T1000 (cell line): ENCODE measurements around the gene ADTRP.
"Not testable (repeated sequence)": the region's sequence is repeated elsewhere in the genome, so short reads cannot be mapped to it uniquely, and the experiment has no call there.

Source experiments
- DNase-seq: peaks from one replicate; lab custom pipeline; 2025; ENCODE audit warnings: mixed read lengths; lab: John Stamatoyannopoulos, UW

The ADTRP gene

DNA sequence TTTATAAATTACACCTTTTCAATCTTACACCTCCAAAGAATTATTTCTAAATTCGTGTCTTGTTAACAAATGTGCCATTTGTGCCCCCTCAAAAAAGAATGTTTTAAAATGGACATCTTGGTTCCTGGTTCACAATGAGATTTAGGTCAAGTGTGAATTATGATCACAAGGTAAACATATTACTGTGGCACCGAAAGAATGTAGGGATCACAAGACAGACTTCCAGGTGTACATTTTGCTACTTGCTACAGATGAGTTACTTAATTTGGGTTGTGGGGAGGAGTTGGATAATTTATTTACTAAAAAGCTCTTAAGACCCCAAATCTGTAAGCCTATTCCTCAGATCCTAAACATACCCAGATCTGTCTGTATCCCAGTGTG is 25.0 kb upstream of the ADTRP start:
- no peak for DNase-seq

DNA sequence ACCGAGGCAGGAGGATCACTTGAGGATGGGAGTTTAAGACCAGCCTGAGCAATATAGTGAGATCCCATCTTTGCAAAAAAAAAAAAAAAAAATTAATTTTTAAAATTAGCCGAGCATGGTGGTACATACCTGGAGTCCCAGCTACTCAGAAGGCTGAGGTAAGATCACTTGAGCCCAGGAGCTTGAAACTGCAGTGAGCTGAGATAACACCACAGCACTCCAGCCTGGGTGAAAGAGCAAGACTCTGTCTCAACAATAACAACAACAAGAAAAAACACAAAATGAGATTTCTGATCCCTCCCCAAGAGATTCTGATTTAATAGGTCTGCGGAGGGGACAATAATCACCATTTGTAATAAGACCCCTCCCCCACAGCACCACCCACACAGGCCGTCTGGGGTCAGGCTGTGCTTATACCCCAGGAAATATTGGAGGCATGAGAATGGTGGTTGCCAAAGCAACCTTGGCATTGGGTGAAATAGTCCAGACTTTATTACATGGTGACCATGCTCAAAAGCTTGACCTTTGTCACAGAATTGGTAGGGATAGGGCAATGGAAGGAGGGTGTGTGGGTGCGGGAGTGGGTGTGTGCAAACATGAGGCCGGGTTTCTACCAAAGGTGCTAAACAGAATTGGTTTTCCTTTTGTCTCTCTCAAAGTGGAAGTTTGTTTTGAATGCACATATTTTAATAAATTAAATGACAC is 24.4 kb upstream of the ADTRP start:
- no peak for DNase-seq

DNA sequence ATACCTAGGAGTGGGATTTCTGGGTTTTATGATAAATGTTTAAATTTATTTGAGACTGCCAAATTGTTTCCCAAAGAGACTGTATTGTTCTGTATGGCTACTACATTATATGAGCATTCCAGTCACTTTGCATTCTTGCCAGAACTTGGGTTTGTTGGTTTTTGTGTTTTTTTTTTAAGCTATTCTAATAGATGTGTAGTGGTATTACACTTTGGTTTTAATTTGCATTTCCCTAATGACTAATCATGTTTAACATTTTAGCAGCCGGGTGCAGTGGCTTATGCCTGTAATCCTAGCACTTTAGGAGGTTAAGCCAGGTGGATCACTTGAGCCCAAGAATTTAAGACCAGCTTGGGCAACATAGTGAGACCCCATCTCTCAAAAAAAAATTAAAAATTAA is 21.9 kb upstream of the ADTRP start:
- DNase-seq = not testable (repeated sequence)

- DNase-seq = no peak
These were observed 19.9 kb upstream of the ADTRP start for GRCh38 chr6:11798538-11798937.

DNA sequence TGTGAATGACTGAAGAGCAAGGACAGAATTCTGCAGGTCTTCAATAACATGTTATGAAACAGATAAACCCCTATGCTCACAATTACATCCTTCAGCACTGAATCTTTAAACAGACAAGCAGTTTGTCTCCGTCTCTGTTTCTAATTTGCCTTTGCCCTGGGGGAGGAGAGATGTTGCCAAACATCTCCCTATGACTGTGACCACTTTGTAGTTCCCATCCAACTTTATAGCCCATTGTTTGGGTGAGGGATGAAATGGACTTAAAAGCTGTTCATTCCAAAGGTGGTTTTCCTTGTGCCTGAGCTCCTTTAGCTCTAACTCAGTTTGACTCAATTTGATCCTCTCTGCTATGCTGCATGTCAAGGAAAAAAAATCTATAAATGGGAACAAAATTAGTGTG is 19.5 kb upstream of the ADTRP start:
- no peak for DNase-seq

- no peak for DNase-seq
These were observed 18.2 kb upstream of the ADTRP start for GRCh38 chr6:11796829-11797228.

- no peak for DNase-seq
These were observed 16.8 kb upstream of the ADTRP start for GRCh38 chr6:11795403-11795802.

DNA sequence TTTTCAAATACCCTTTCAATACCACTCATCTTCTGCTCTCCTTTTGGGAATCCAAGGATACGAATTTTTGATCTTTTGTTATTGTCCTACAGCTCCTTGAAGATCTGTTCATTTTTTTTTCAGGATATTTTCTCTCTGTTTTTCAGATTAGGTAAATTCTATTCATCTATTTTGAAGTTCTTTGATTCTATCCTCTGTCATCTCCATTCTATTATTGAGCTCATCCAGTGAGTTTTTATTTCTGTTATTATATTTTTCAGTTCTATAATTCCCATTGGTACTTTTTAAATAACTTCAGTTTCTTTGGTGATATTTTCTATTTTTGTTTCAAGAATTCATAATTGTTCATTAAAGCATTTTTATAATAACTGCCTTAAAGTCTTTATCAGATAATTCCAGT is 14.7 kb upstream of the ADTRP start:
- no peak for DNase-seq

- no peak for DNase-seq
These were observed 12.9 kb upstream of the ADTRP start for GRCh38 chr6:11791354-11792107.

GRCh38 chr6:11789744-11790143 is 11.1 kb upstream of the ADTRP start:
- DNase-seq = no peak

DNA sequence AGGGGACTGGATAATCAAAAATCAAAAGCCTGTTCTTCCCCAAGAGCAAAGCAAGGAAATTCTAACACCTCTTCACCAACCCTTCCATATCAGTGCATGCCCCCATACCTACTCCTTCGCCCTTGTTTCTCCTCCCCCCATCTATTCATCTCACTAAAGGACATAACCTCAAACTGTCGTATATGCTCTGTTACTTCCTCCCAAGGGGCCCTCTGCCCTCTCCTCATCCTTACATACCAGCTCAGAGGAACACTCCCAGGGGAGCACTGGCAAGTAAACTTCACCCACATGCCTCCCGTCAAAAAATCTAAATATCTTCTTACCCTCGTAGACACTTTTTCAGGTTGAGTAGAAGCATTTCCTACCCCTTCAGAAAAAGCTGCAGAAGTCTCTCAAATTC is 9.4 kb upstream of the ADTRP start:
- no peak for DNase-seq

DNA sequence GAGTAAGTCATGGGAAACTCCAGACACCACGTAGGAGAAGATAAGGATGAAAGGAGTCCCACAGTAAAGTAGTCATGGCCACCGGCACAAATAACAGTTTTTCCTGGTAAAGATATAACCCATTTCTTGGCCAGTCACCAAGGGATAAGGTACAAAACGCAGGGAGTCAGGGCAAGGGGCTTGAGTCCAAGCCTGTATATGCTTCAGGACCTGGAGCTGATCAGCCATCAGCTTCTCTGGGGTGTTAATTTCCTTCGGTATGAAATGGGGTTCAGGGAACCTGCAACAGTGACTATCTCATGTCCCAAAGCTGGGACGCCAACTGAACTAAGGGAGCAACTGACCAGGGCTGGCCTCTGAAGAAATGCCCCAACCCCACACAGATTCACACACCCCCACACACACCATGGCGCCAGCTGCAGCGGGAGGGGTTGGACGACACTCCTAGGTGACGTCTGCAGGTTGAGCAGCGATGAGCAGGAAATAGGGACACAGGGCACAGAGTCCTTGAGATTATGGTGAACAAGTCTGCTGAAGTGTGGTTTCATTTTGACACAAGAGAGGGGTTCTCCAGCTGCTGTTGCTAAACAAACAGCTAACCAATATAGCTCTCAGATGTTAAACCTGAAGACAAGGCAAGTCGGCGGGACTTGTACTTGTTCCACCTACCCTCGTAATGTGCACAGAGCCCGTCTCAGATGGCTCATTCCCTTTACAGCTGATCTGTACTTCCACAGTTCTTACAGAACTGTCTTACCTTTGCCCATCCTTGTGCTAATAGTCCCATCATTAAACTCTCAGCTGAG is 7.4 kb upstream of the ADTRP start:
- DNase-seq = no peak

DNA sequence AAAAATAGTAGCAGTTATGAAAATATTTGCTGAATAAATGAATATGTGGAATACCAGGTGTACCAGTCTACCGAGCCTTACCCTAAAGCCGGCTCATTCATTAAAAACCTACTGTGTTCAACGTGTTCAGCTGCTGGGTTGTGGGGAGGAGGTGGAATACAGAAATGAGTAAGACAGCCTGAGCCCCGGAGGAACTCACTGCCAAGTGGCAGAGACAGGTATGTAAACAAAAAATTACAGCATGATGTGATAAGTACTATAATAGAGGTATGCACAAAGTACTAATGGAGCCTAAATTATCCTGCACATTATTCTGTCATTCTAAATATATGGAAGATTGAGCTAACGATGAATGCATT is 6.8 kb upstream of the ADTRP start:
- no peak for DNase-seq

- DNase-seq = no peak
These were observed 5.7 kb upstream of the ADTRP start for GRCh38 chr6:11784341-11784740.

DNA sequence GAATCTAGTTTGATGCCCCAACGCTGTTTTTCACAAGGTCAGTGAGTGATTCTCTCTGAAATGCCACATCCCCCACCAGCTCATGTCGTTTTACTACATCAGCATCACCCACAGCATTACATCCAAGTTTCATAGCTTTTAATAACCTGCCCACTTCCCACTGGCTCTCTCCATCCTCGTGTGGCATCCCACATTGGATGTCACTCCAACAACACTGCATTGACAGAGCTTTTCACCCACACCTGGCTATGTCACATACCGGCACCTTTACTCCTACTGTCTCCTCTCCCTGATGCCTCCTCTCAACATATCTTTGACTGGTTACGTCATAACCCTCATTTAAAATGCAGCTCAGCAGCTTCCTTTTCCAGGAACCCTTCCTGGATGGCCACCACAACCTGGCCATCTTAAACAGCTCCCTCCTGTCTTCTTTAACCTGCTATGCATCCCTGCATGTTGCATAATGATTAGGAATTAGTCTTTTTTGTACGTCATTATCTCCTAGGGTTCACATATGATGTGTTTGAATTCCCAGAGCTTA is 5.0 kb upstream of the ADTRP start:
- DNase-seq = no peak

GRCh38 chr6:11782524-11782923 is 3.9 kb upstream of the ADTRP start:
- no peak for DNase-seq

DNA sequence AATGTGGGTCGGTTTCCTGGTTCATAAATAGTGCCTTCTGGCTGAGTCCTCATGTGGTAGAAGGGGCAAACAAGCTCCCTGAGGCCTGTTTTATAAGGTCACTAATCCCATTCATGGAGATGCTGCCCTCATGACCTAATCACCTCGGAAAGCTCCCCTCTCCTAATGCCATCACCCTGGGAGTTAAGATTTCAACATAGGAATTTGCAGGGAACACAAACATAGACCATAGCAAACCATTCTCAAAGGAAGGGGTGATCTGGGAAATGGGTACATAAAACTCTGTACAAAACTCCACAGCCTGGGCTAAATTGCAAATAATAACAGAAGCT is 1.5 kb upstream of the ADTRP start:
- no peak for DNase-seq

GRCh38 chr6:11779329-11780096 is 910 bp upstream of the ADTRP start:
- no peak for DNase-seq

DNA sequence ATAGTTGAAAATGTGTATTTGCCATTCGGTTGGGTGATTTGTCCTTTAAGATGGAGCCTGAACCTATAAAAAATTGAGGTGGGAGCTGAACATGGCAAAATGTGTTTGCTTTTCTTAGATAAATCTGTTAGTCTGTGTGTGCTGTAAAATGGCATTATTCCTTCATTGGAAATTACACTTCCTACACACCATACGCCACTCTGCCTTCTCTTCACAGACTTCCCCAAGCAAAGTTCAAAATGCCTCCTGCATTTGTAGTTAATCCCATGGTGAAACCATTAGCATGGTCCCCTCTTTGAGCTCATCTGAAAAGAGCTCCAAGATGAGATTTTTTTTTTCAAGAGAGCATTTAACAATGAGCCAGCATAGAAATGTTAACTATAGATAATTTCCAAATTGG is 567 bp downstream of the ADTRP start:
- no peak for DNase-seq

- no peak for DNase-seq
These were observed 2.7 kb downstream of the ADTRP start for GRCh38 chr6:11775791-11776409.

DNA sequence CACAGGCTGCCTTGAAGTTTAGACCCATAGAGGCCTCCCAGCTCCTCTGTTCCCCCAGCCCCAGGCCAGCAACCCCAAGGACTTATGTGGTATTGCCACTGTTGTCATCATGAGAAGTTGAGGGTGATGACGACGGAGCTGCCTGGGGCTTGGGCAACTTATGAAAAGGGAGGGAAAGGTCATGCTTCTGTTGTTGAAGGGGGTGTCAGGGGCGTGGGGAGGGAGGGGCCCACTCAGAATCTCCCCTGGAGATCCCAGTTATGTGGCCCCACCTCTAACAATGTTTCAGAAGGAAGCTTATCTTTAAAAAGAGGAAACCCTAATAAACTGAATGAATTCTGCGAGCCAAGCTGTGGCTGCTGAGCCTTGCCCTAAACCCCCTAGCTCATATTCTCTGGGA is 4.2 kb downstream of the ADTRP start:
- no peak for DNase-seq

- no peak for DNase-seq
These were observed 5.0 kb downstream of the ADTRP start for GRCh38 chr6:11773581-11773980.
